NCI-H1048 (cell line): ENCODE data around the gene UBE2G2.
A peak's percentile ranks its signal among the peaks of the same experiment; 100 is the strongest.

Source experiments
- DNase-seq: peaks from one replicate; lab custom pipeline; 2025; lab: John Stamatoyannopoulos, UW

The UBE2G2 gene

GRCh38 chr21:44815225-44815624 is 13.6 kb upstream of the UBE2G2 start:
- DNase-seq: no peak

GRCh38 chr21:44814498-44815023 is 12.9 kb upstream of the UBE2G2 start:
- no peak for DNase-seq

- DNase-seq: no peak
These were observed 12.1 kb upstream of the UBE2G2 start for GRCh38 chr21:44813727-44814126.

GRCh38 chr21:44813149-44813548 is 11.5 kb upstream of the UBE2G2 start:
- DNase-seq: no peak

- DNase-seq: no peak
These were observed 11.0 kb upstream of the UBE2G2 start for GRCh38 chr21:44812640-44813039.

- DNase-seq: no peak
These were observed 9.2 kb upstream of the UBE2G2 start for GRCh38 chr21:44810779-44811178.

- no peak for DNase-seq
These were observed 4.2 kb upstream of the UBE2G2 start for GRCh38 chr21:44805859-44806258.

GRCh38 chr21:44805226-44805625 is 3.6 kb upstream of the UBE2G2 start:
- DNase-seq: no peak

GRCh38 chr21:44804762-44805161 is 3.1 kb upstream of the UBE2G2 start:
- no peak for DNase-seq

- no peak for DNase-seq
These were observed 2.0 kb upstream of the UBE2G2 start for GRCh38 chr21:44803651-44804050.

GRCh38 chr21:44802396-44803153 is 955 bp upstream of the UBE2G2 start:
- DNase-seq: no peak

GRCh38 chr21:44800971-44801467 is 601 bp downstream of the UBE2G2 start:
- DNase-seq: no peak

GRCh38 chr21:44800103-44800502 is 1.5 kb downstream of the UBE2G2 start:
- no peak for DNase-seq

GRCh38 chr21:44799646-44800045 is 2.0 kb downstream of the UBE2G2 start:
- DNase-seq: no peak

- DNase-seq: no peak
These were observed 3.8 kb downstream of the UBE2G2 start for GRCh38 chr21:44797775-44798174.

- DNase-seq: no peak
These were observed 6.3 kb downstream of the UBE2G2 start for GRCh38 chr21:44795342-44795741.

GRCh38 chr21:44793592-44794374 is 7.8 kb downstream of the UBE2G2 start:
- DNase-seq: no peak

GRCh38 chr21:44792702-44793591 is 8.7 kb downstream of the UBE2G2 start:
- peak; percentile 9 for DNase-seq

- no peak for DNase-seq
These were observed 9.6 kb downstream of the UBE2G2 start for GRCh38 chr21:44791993-44792392.

GRCh38 chr21:44791246-44791645 is 10.4 kb downstream of the UBE2G2 start:
- no peak for DNase-seq

GRCh38 chr21:44790368-44790767 is 11.3 kb downstream of the UBE2G2 start:
- DNase-seq: no peak

- no peak for DNase-seq
These were observed 11.7 kb downstream of the UBE2G2 start for GRCh38 chr21:44789880-44790279.
